Parathyroid adenoma (tissue), 2 donors: Measurements from ENCODE around the gene KIF23.

Experiments
- H2AFZ ChIP-seq: fragments of 300-600 bp; sonication (generic); one replicate; pipeline ENCODE4 v1.7.0; 2017; ENCODE audit warnings: antibody characterized with exemption, mild to moderate bottlenecking
- H3K27ac ChIP-seq: fragments of 300-600 bp; sonication (generic); one replicate; pipeline ENCODE4 v1.7.0; 2017
- H3K27me3 ChIP-seq: fragments of 300-600 bp; sonication (generic); one replicate; pipeline ENCODE4 v1.7.0; 2017; ENCODE audit warnings: low read length; ENCODE audit not compliant: control insufficient read depth, insufficient read depth
- H3K36me3 ChIP-seq: fragments of 300-600 bp; sonication (generic); one replicate; pipeline ENCODE4 v1.7.0; 2017; ENCODE audit warnings: low read length; ENCODE audit not compliant: control insufficient read depth, insufficient read depth
- H3K4me1 ChIP-seq: fragments of 300-600 bp; sonication (generic); one replicate; pipeline ENCODE4 v1.7.0; 2017; ENCODE audit warnings: control low read depth
- H3K4me2 ChIP-seq: fragments of 300-600 bp; sonication (generic); one replicate; pipeline ENCODE4 v1.7.0; 2017; ENCODE audit warnings: low read length
- H3K4me3 ChIP-seq: fragments of 300-600 bp; sonication (generic); one replicate; pipeline ENCODE4 v1.7.0; 2017; ENCODE audit warnings: low read depth, low read length
- H3K79me2 ChIP-seq: fragments of 300-600 bp; sonication (generic); one replicate; pipeline ENCODE4 v1.7.0; 2017; ENCODE audit warnings: control low read depth
- H3K9ac ChIP-seq: fragments of 300-600 bp; sonication (generic); one replicate; pipeline ENCODE4 v1.7.0; 2017; ENCODE audit warnings: mild to moderate bottlenecking
- H3K9me3 ChIP-seq: fragments of 300-600 bp; sonication (generic); one replicate; pipeline ENCODE4 v1.7.0; 2017; ENCODE audit warnings: low read length; ENCODE audit not compliant: control insufficient read depth
- CTCF ChIP-seq: fragments of 300-600 bp; sonication (generic); IDR thresholded peaks from one replicate; pipeline ENCODE4 v1.7.0; 2017; ENCODE audit warnings: antibody characterized with exemption, mild to moderate bottlenecking
- donor health status: primary hyperparathyroidism.

The KIF23 gene

DNA sequence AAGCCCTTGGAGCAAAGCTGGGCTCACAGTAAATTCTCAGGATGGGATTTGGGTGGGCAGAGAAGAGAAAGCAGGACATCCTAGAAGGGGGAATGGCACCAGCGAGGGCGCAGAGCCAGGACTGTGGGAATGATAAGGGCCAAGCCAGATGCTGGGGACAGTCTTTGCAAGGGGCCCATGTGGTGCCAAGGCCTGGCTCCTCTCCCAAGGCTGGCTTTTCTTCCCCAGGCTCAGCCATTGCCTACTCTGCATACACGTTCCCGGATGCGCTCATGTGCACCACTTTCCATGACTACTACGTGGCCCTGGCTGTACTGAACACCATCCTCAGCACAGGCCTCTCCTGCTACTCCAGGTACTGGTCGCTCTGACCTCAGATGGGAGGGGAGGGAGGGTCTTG is 24.7 kb upstream of the KIF23 start:
- H2AFZ ChIP-seq = no peak overlapping the region

GRCh38 chr15:69390575-69390974 is 23.6 kb upstream of the KIF23 start:
- peak overlapping the region; percentile 52 for H3K4me2 ChIP-seq
- peaks cover 33% of the 10 kb centered on the region for H3K4me1 ChIP-seq
- H3K9ac ChIP-seq = no peak overlapping the region
- no peaks in the 10 kb centered on the region for H3K36me3 ChIP-seq
- no peak for TF ChIP-seq CTCF
- H3K27me3 ChIP-seq = no peaks in the 10 kb centered on the region
- no peak overlapping the region for H3K4me3 ChIP-seq
- peak overlapping the region; percentile 67 for H3K27ac ChIP-seq
- H3K9me3 ChIP-seq = no peaks in the 10 kb centered on the region
- no peak overlapping the region for H2AFZ ChIP-seq
- no peaks in the 10 kb centered on the region for H3K79me2 ChIP-seq

More for the DNA sequence above, 24.7 kb upstream of the KIF23 start:
- H3K4me3 ChIP-seq = no peak overlapping the region
- peaks cover 29% of the 10 kb centered on the region for H3K4me1 ChIP-seq
- H3K4me2 ChIP-seq = no peak overlapping the region
- H3K9me3 ChIP-seq = no peaks in the 10 kb centered on the region
- no peaks in the 10 kb centered on the region for H3K27me3 ChIP-seq
- no peak overlapping the region for H3K27ac ChIP-seq
- no peak overlapping the region for H3K9ac ChIP-seq
- no peaks in the 10 kb centered on the region for H3K79me2 ChIP-seq
- TF ChIP-seq CTCF = no peak
- H3K36me3 ChIP-seq = no peaks in the 10 kb centered on the region

GRCh38 chr15:69391046-69391757 is 22.9 kb upstream of the KIF23 start:
- Histone ChIP-seq H2AFZ (no peak overlapping the region), H3K27ac (peak overlapping the region; percentile 67), H3K4me2 (peak overlapping the region; percentile 52), H3K27me3 (no peaks in the 10 kb centered on the region), H3K79me2 (no peaks in the 10 kb centered on the region), H3K36me3 (no peaks in the 10 kb centered on the region), H3K4me1 (peaks cover 33% of the 10 kb centered on the region), H3K9me3 (no peaks in the 10 kb centered on the region), H3K9ac (no peak overlapping the region), H3K4me3 (no peak overlapping the region)
- no peak for TF ChIP-seq CTCF

DNA sequence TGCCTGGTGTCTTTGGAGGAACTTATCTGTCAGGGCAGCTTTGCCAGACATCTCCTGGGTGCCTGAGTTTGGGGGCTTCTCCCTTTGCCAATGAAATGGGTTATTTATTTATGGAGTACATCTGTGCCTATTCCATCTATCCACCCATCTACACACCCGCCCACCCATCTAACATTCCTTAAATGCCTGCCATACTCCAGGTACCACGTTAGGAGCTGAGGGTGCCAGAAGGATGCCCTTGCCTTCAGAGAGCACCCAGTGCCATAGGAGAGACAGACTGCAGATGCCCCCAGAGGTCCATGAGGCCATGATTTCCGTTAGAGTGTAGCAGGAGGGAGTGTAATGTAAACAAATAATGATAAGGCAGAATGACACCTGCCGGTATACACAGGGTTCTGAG is 21.8 kb upstream of the KIF23 start:
- Histone ChIP-seq H3K4me2 (no peak overlapping the region), H3K36me3 (no peaks in the 10 kb centered on the region), H3K9me3 (no peaks in the 10 kb centered on the region), H3K27ac (peak overlapping the region; percentile 11), H2AFZ (no peak overlapping the region), H3K9ac (no peak overlapping the region), H3K79me2 (peaks cover 2% of the 10 kb centered on the region), H3K27me3 (no peaks in the 10 kb centered on the region), H3K4me3 (no peak overlapping the region), H3K4me1 (peaks cover 33% of the 10 kb centered on the region)
- TF ChIP-seq CTCF = no peak
